Prostate gland (tissue), 2 donors: ENCODE results near the gene EEF1AKMT3. TPM values are rescaled to one million over a fixed set of nuclear protein-coding genes. Genes with fewer than 3 reads are reported as not detected.
"Not testable (repeated sequence)": the region's sequence is repeated elsewhere in the genome, so short reads cannot be mapped to it uniquely, and the experiment has no call there.

Source experiments
- DNase-seq: peaks from one replicate; pipeline ENCODE4 v3.0.0-alpha.2; 2019; ENCODE audit warnings: low spot score
- H3K27ac ChIP-seq, 2 donors: fragments of 200-600 bp; sonication (generic); 2 replicates each; pipeline ENCODE4 v1.5.1; 2017 to 2019
- H3K27me3 ChIP-seq: fragments of 200-600 bp; sonication (generic); replicated peaks from 2 replicates; pipeline ENCODE4 v1.5.1; 2019; ENCODE audit not compliant: insufficient read depth
- H3K36me3 ChIP-seq, 2 donors: fragments of 200-600 bp; sonication (generic); 1 replicate in 1 of 2; 2 replicates in 1 of 2; pipeline versions ENCODE4 v1.5.1 to v1.8.1; 2017 to 2019
- H3K4me1 ChIP-seq: fragments of 200-600 bp; sonication (generic); replicated peaks from 2 replicates; pipeline ENCODE4 v1.5.1; 2019
- H3K4me3 ChIP-seq, 2 donors: fragments of 200-600 bp; sonication (generic); 2 replicates each; pipeline ENCODE4 v1.5.1; 2017 to 2019
- H3K9me3 ChIP-seq: fragments of 200-600 bp; sonication (generic); 2 replicates; pipeline ENCODE4 v1.5.1; 2017
- CTCF ChIP-seq, 4 experiments: fragments of 200-600 bp in 2 of 4; fragments of 450-650 bp in 2 of 4; sonication (generic) in 2 of 4; IDR thresholded peaks; 1 replicate in 3 of 4; 2 replicates in 1 of 4; pipeline ENCODE4 v1.5.1; 2016 to 2019; ENCODE audit warnings: antibody characterized with exemption in 4 of 4, mild to moderate bottlenecking in 2 of 4, moderate library complexity in 2 of 4
- POLR2A ChIP-seq: fragments of 450-650 bp; IDR thresholded peaks from one replicate; pipeline ENCODE4 v1.6.1; 2016; ENCODE audit warnings: antibody characterized with exemption, mild to moderate bottlenecking
- POLR2AphosphoS5 ChIP-seq: sonication (generic); formaldehyde crosslinking; IDR thresholded peaks from one replicate; pipeline ENCODE4 v1.6.1; 2017; ENCODE audit warnings: antibody characterized with exemption
- WGBS: methylation state at CpG from one replicate; pipeline ENCODE4 v1.1.5; 2018; 5-methylcytosine and 5-hydroxymethylcytosine counted together
- intact Hi-C: fragments of 100-400 bp; cut with DNase I; formaldehyde crosslinking; loops from one replicate; pipeline ENCODE4 v1.14.2; 2022
- total RNA-seq, 2 donors: library from RNA; depleted of rRNA; stranded (reverse); fragments of >200 nt; gene quantifications; one replicate each; pipeline ENCODE4 v1.1.0, GENCODE V29; 2016

Gene EEF1AKMT3
- total RNA-seq, 2 donors from 2014 or later = 12.1 to 12.6 TPM

GRCh38 chr12:57816855-57817151 is 44.4 kb downstream of the EEF1AKMT3 start:
- H3K4me1 ChIP-seq = no peaks in the 10 kb centered on the region
- DNase-seq = no peak
- intact Hi-C loops = no loop called here

GRCh38 chr12:57817261-57817989 is 45.0 kb downstream of the EEF1AKMT3 start:
- intact Hi-C loops = no loop called here
- Histone ChIP-seq H3K36me3 (peaks cover 1 to 6% of the 10 kb centered on the region in 2 donors), H3K9me3 (no peaks in the 10 kb centered on the region), H3K4me1 (no peaks in the 10 kb centered on the region), H3K27me3 (no peaks in the 10 kb centered on the region), H3K27ac (no peak overlapping the region), H3K4me3 (no peak overlapping the region)
- TF ChIP-seq POLR2AphosphoS5 (no peak), POLR2A (no peak), CTCF (IDR thresholded peaks at IDR 0.05) (no peak)
- 77% methylated on average over 8 of the region's 8 CpGs for WGBS
- DNase-seq = no peak

More at GRCh38 chr12:57816855-57817151, 44.4 kb downstream of the EEF1AKMT3 start:
- Histone ChIP-seq H3K36me3 (peaks cover 0 to under 1% of the 10 kb centered on the region in 2 donors), H3K27ac (no peak overlapping the region), H3K9me3 (no peaks in the 10 kb centered on the region), H3K27me3 (no peaks in the 10 kb centered on the region), H3K4me3 (no peak overlapping the region)
- 56% methylated on average over 5 of the region's 5 CpGs for whole genome bisulfite sequencing
- TF ChIP-seq POLR2A (no peak), CTCF (IDR thresholded peaks at IDR 0.05) (no peak), POLR2AphosphoS5 (no peak)

GRCh38 chr12:57817990-57818331 is 45.5 kb downstream of the EEF1AKMT3 start:
- H3K36me3 ChIP-seq = peaks cover 6 to 10% of the 10 kb centered on the region in 2 donors
- H3K27me3 ChIP-seq, DNase-seq, H3K9me3 ChIP-seq, H3K27ac ChIP-seq, intact Hi-C loops, H3K4me3 ChIP-seq, H3K4me1 ChIP-seq: not testable (repeated sequence)
- 81% methylated on average over 3 of the region's 3 CpGs for WGBS

GRCh38 chr12:57820119-57820518 is 47.7 kb downstream of the EEF1AKMT3 start:
- H3K27me3 ChIP-seq, intact Hi-C loops, H3K4me1 ChIP-seq, H3K9me3 ChIP-seq, H3K4me3 ChIP-seq, DNase-seq, H3K27ac ChIP-seq: not testable (repeated sequence)
- H3K36me3 ChIP-seq = peaks cover 6 to 31% of the 10 kb centered on the region in 2 donors
- WGBS = 60% methylated on average over 8 of the region's 8 CpGs

GRCh38 chr12:57821015-57821414 is 48.6 kb downstream of the EEF1AKMT3 start:
- H3K27ac ChIP-seq, DNase-seq, H3K9me3 ChIP-seq, H3K4me1 ChIP-seq, H3K27me3 ChIP-seq, intact Hi-C loops, H3K4me3 ChIP-seq: not testable (repeated sequence)
- peaks cover 11 to 38% of the 10 kb centered on the region in 2 donors for H3K36me3 ChIP-seq
- 42% methylated on average over 5 of the region's 5 CpGs for WGBS

- peaks cover 18 to 45% of the 10 kb centered on the region in 2 donors for H3K36me3 ChIP-seq
- H3K4me3 ChIP-seq = no peak overlapping the region
- no peak for DNase-seq
- 78% methylated on average over 10 of the region's 10 CpGs for WGBS
- no peaks in the 10 kb centered on the region for H3K4me1 ChIP-seq
- no peak overlapping the region for H3K27ac ChIP-seq
- no peaks in the 10 kb centered on the region for H3K27me3 ChIP-seq
- no peak for TF ChIP-seq POLR2AphosphoS5
- no peak for TF ChIP-seq CTCF (IDR thresholded peaks at IDR 0.05)
- no peak for TF ChIP-seq POLR2A
- H3K9me3 ChIP-seq = no peaks in the 10 kb centered on the region
- intact Hi-C loops = no loop called here
These were observed 49.2 kb downstream of the EEF1AKMT3 start for GRCh38 chr12:57821474-57822214.
